ENCODE measurements around the gene LCN2.

GRCh38 chr9:128139621-128140020 lies 9.6 kb upstream of the LCN2 start:
- TF ChIP-seq, protein P1, sequence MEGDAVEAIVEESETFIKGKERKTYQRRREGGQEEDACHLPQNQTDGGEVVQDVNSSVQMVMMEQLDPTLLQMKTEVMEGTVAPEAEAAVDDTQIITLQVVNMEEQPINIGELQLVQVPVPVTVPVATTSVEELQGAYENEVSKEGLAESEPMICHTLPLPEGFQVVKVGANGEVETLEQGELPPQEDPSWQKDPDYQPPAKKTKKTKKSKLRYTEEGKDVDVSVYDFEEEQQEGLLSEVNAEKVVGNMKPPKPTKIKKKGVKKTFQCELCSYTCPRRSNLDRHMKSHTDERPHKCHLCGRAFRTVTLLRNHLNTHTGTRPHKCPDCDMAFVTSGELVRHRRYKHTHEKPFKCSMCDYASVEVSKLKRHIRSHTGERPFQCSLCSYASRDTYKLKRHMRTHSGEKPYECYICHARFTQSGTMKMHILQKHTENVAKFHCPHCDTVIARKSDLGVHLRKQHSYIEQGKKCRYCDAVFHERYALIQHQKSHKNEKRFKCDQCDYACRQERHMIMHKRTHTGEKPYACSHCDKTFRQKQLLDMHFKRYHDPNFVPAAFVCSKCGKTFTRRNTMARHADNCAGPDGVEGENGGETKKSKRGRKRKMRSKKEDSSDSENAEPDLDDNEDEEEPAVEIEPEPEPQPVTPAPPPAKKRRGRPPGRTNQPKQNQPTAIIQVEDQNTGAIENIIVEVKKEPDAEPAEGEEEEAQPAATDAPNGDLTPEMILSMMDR (IDR thresholded peaks at IDR 0.05; ENCODE audit: low read length): no peak
- TF ChIP-seq EZH2 (optimal IDR thresholded peaks at IDR 0.05; ENCODE audit: low read depth, low read length): no peak
- TF ChIP-seq EZH2phosphoT487 (IDR thresholded peaks at IDR 0.05; ENCODE audit: low read length): no peak
